ENCODE data around the gene FOXA3. TPM values are rescaled to one million over a fixed set of nuclear protein-coding genes. Genes with fewer than 3 reads are reported as not detected.

FOXA3 gene
- total and polyA plus RNA-seq, 2 donors (not counting 3 experiments of a cell fraction or from before 2014, with no cell fraction given) = 0.06 TPM; not detected in 1

- BruUV-seq (replicated peaks) = no TSS peak
- Histone ChIP-seq H3K79me2 (ENCODE audit: control insufficient read depth, insufficient read depth, low read length) (no peaks in the 10 kb centered on the region), H3K4me3 (replicated peaks in 1 of 3; ENCODE audit: insufficient read depth in 1 of 3, low read depth in 1 of 3, low read length in 3 of 3) (no peak overlapping the region), H3K4me2 (ENCODE audit: insufficient read depth, low read length) (no peak overlapping the region), H3K4me1 (ENCODE audit: control insufficient read depth, extremely low read depth, insufficient read depth, low read length) (no peaks in the 10 kb centered on the region), H3K9me3 (replicated peaks; ENCODE audit: control insufficient read depth, insufficient read depth, low read length) (no peaks in the 10 kb centered on the region), H3K27me3 (ENCODE audit: control insufficient read depth in 2 of 2, insufficient read depth in 2 of 2, low read length in 2 of 2) (peaks cover 0 to 3% of the 10 kb centered on the region in 2 experiments), H3K27ac (ENCODE audit: insufficient read depth, low read depth, low read length) (no peak overlapping the region), H3K9ac (replicated peaks; ENCODE audit: extremely low read depth, insufficient read depth, low read length) (no peak overlapping the region), H3K36me3 (ENCODE audit: control insufficient read depth in 2 of 2, extremely low read depth in 1 of 2, insufficient read depth in 2 of 2, low read length in 2 of 2) (no peaks in the 10 kb centered on the region), H2AFZ (ENCODE audit: low read depth, low read length) (no peak overlapping the region), H4K20me1 (replicated peaks; ENCODE audit: control insufficient read depth, extremely low read depth, insufficient read depth, low read length) (no peaks in the 10 kb centered on the region), H3K9me1 (replicated peaks; ENCODE audit: control insufficient read depth, extremely low read depth, insufficient read depth, low read length) (no peaks in the 10 kb centered on the region)
- ChIA-PET POLR2A (no interaction called here), CTCF (interaction anchor here (0.7 kb wide), 2 partner anchors 81 to 89 kb away, joined by 3 read pairs; no protein-coding TSS in a partner anchor)
- intact Hi-C loops (cut with micrococcal nuclease) = no loop called here
- DNase-seq (ENCODE audit: low read depth, low spot score) (no peak), FAIRE-seq (no peak)
- TF ChIP-seq JUN (IDR thresholded peaks at IDR 0.05; ENCODE audit: borderline replicate concordance, insufficient read depth, insufficient read length, low read depth) = no peak
- dilution Hi-C loops (cut with MboI; ENCODE audit: extremely low pct_ligation_motif_present, low sequenced_read_pairs) = no loop called here
Observed at GRCh38 chr19:45920458-45920857, 56.3 kb downstream of the FOXA3 start.

- no peaks in the 10 kb centered on the region for H3K79me2 ChIP-seq (ENCODE audit: control insufficient read depth, insufficient read depth, low read length)
- no peak overlapping the region for H3K4me2 ChIP-seq (ENCODE audit: insufficient read depth, low read length)
- H3K4me1 ChIP-seq (ENCODE audit: control insufficient read depth, extremely low read depth, insufficient read depth, low read length) = no peaks in the 10 kb centered on the region
- no peaks in the 10 kb centered on the region for H3K9me1 ChIP-seq (replicated peaks; ENCODE audit: control insufficient read depth, extremely low read depth, insufficient read depth, low read length)
- DNase-seq (ENCODE audit: low read depth, low spot score) = no peak
- no peak overlapping the region for H3K4me3 ChIP-seq (replicated peaks in 1 of 3; ENCODE audit: insufficient read depth in 1 of 3, low read depth in 1 of 3, low read length in 3 of 3)
- intact Hi-C loops (cut with micrococcal nuclease) = no loop called here
- H4K20me1 ChIP-seq (replicated peaks; ENCODE audit: control insufficient read depth, extremely low read depth, insufficient read depth, low read length) = no peaks in the 10 kb centered on the region
- H3K36me3 ChIP-seq (ENCODE audit: control insufficient read depth in 2 of 2, extremely low read depth in 1 of 2, insufficient read depth in 2 of 2, low read length in 2 of 2) = no peaks in the 10 kb centered on the region
- no peak overlapping the region for H3K9ac ChIP-seq (replicated peaks; ENCODE audit: extremely low read depth, insufficient read depth, low read length)
- TF ChIP-seq CTCF (IDR thresholded peaks at IDR 0.05; ENCODE audit: extremely low read depth in 1 of 2, insufficient read depth in 1 of 2, low read depth in 1 of 2, low read length in 2 of 2) = peak in 1 of 2 donors; percentile 30
- TF ChIP-seq FOS (IDR thresholded peaks at IDR 0.05; ENCODE audit: borderline replicate concordance, insufficient read depth, low read length) = no peak
- H2AFZ ChIP-seq (ENCODE audit: low read depth, low read length) = no peak overlapping the region
- no TSS peak for BruUV-seq (replicated peaks)
- H3K27me3 ChIP-seq (ENCODE audit: control insufficient read depth in 2 of 2, insufficient read depth in 2 of 2, low read length in 2 of 2) = peaks cover 0 to 3% of the 10 kb centered on the region in 2 experiments
- H3K9me3 ChIP-seq (replicated peaks; ENCODE audit: control insufficient read depth, insufficient read depth, low read length) = no peaks in the 10 kb centered on the region
- CTCF ChIA-PET = interaction anchor here (0.7 to 1.1 kb wide), 2 partner anchors 10 to 20 kb away, joined by 3 read pairs; partner anchors contain the start of gene MYPOP
- POLR2A ChIA-PET = no interaction called here
- dilution Hi-C loops (cut with MboI; ENCODE audit: extremely low pct_ligation_motif_present, low sequenced_read_pairs) = no loop called here
- FAIRE-seq = no peak
- no peak overlapping the region for H3K27ac ChIP-seq (ENCODE audit: insufficient read depth, low read depth, low read length)
Observed at GRCh38 chr19:45922281-45922680, 58.2 kb downstream of the FOXA3 start.

Other genes with a start within 250 kb of the FOXA3 start
- 27.4 and 28.9 TPM in 2 replicates for gene EML2, start 224.9 kb upstream of the FOXA3 start, total RNA-seq
- gene EML2, start 224.9 kb upstream of the FOXA3 start, polyA plus RNA-seq = 23.3 and 23.8 TPM in 2 replicates
- gene GIPR, start 196.1 kb upstream of the FOXA3 start, total RNA-seq = not detected in 2 replicates
- not detected in 2 replicates for gene GIPR, start 196.1 kb upstream of the FOXA3 start, polyA plus RNA-seq
- 519 and 532 TPM in 2 replicates for gene SNRPD2, start 172.4 kb upstream of the FOXA3 start, total RNA-seq
- 406 and 512 TPM in 2 replicates for gene SNRPD2, start 172.4 kb upstream of the FOXA3 start, polyA plus RNA-seq
- gene QPCTL, start 171.7 kb upstream of the FOXA3 start, total RNA-seq = 15.3 and 17.6 TPM in 2 replicates
- gene QPCTL, start 171.7 kb upstream of the FOXA3 start, polyA plus RNA-seq = 22.5 and 26.0 TPM in 2 replicates
- 18.3 and 21.2 TPM in 2 replicates for gene FBXO46, start 133.4 kb upstream of the FOXA3 start, total RNA-seq
- gene FBXO46, start 133.4 kb upstream of the FOXA3 start, polyA plus RNA-seq = 7.7 and 7.8 TPM in 2 replicates
- not detected in 2 replicates for gene MEIOSIN, start 130.9 kb upstream of the FOXA3 start, total RNA-seq
- gene MEIOSIN, start 130.9 kb upstream of the FOXA3 start, polyA plus RNA-seq = not detected in 2 replicates
- gene SIX5, start 95.1 kb upstream of the FOXA3 start, total RNA-seq = 15.2 and 16.7 TPM in 2 replicates
- gene SIX5, start 95.1 kb upstream of the FOXA3 start, polyA plus RNA-seq = 13.1 and 15.3 TPM in 2 replicates
- gene DMPK, start 81.8 kb upstream of the FOXA3 start, total RNA-seq = 70.4 and 73.3 TPM in 2 replicates
- gene DMPK, start 81.8 kb upstream of the FOXA3 start, polyA plus RNA-seq = 36.6 and 45.2 TPM in 2 replicates
- 81.1 and 81.6 TPM in 2 replicates for gene DMWD, start 71.5 kb upstream of the FOXA3 start, total RNA-seq
- gene DMWD, start 71.5 kb upstream of the FOXA3 start, polyA plus RNA-seq = 36.9 and 45.5 TPM in 2 replicates
- gene RSPH6A, start 49.0 kb upstream of the FOXA3 start, total RNA-seq = 0.25 and 0.62 TPM in 2 replicates
- gene RSPH6A, start 49.0 kb upstream of the FOXA3 start, polyA plus RNA-seq = 0.03 TPM in 1 of 2 replicates, not detected in the other
- gene SYMPK, start 1.2 kb upstream of the FOXA3 start, total RNA-seq = 94.5 and 95.7 TPM in 2 replicates
- gene SYMPK, start 1.2 kb upstream of the FOXA3 start, polyA plus RNA-seq = 89.8 and 104 TPM in 2 replicates
- 17.1 and 17.5 TPM in 2 replicates for gene IRF2BP1, start 21.8 kb downstream of the FOXA3 start, total RNA-seq
- gene IRF2BP1, start 21.8 kb downstream of the FOXA3 start, polyA plus RNA-seq = 12.3 and 16.6 TPM in 2 replicates
- 9.0 and 9.6 TPM in 2 replicates for gene MYPOP, start 38.3 kb downstream of the FOXA3 start, total RNA-seq
- 3.9 TPM in 2 replicates for gene MYPOP, start 38.3 kb downstream of the FOXA3 start, polyA plus RNA-seq
- not detected in 2 replicates for gene NANOS2, start 50.5 kb downstream of the FOXA3 start, total RNA-seq
- not detected in 2 replicates for gene NANOS2, start 50.5 kb downstream of the FOXA3 start, polyA plus RNA-seq
- 34.2 and 35.2 TPM in 2 replicates for gene NOVA2, start 109.5 kb downstream of the FOXA3 start, total RNA-seq
- gene NOVA2, start 109.5 kb downstream of the FOXA3 start, polyA plus RNA-seq = 4.2 and 5.6 TPM in 2 replicates
- 14.8 and 20.1 TPM in 2 replicates for gene CCDC61, start 131.1 kb downstream of the FOXA3 start, total RNA-seq
- 9.6 and 10.3 TPM in 2 replicates for gene CCDC61, start 131.1 kb downstream of the FOXA3 start, polyA plus RNA-seq
- not detected in 2 replicates for gene PGLYRP1, start 158.7 kb downstream of the FOXA3 start, total RNA-seq
- not detected in 2 replicates for gene PGLYRP1, start 158.7 kb downstream of the FOXA3 start, polyA plus RNA-seq
- not detected in 2 replicates for gene IGFL4, start 176.7 kb downstream of the FOXA3 start, total RNA-seq
- not detected in 2 replicates for gene IGFL4, start 176.7 kb downstream of the FOXA3 start, polyA plus RNA-seq